Esophagus squamous epithelium (tissue), 4 donors: ENCODE data around the gene BACH2.

Source experiments
- POLR2A ChIP-seq, 4 donors: fragments of 450-650 bp; IDR thresholded peaks; one replicate each; pipeline ENCODE4 v1.6.1; 2017; ENCODE audit warnings: antibody characterized with exemption in 4 of 4, mild to moderate bottlenecking in 4 of 4, moderate library complexity in 3 of 4
- TF ChIP-seq, protein P1 (sequence below), 6 experiments: fragments of 450-650 bp in 4 of 6; fragments of 200-600 bp in 2 of 6; sonication (generic) in 2 of 6; IDR thresholded peaks; one replicate each; pipeline ENCODE4 v1.5.1; 2016 to 2019; ENCODE audit warnings: antibody characterized with exemption in 6 of 6, mild to moderate bottlenecking in 4 of 6, moderate library complexity in 4 of 6

- TF ChIP-seq, protein P1, sequence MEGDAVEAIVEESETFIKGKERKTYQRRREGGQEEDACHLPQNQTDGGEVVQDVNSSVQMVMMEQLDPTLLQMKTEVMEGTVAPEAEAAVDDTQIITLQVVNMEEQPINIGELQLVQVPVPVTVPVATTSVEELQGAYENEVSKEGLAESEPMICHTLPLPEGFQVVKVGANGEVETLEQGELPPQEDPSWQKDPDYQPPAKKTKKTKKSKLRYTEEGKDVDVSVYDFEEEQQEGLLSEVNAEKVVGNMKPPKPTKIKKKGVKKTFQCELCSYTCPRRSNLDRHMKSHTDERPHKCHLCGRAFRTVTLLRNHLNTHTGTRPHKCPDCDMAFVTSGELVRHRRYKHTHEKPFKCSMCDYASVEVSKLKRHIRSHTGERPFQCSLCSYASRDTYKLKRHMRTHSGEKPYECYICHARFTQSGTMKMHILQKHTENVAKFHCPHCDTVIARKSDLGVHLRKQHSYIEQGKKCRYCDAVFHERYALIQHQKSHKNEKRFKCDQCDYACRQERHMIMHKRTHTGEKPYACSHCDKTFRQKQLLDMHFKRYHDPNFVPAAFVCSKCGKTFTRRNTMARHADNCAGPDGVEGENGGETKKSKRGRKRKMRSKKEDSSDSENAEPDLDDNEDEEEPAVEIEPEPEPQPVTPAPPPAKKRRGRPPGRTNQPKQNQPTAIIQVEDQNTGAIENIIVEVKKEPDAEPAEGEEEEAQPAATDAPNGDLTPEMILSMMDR (IDR thresholded peaks at IDR 0.05), result peak; percentile 34 to 67 (median 42)
- TF ChIP-seq POLR2A (IDR thresholded peaks at IDR 0.05), result no peak
Observed at GRCh38 chr6:90286884-90287488, 9.7 kb downstream of the BACH2 start.
